Uterus (tissue), 4 donors: ENCODE results near the gene RUNX1. TPM values are rescaled to one million over a fixed set of nuclear protein-coding genes. Genes with fewer than 3 reads are reported as not detected.

ENCODE experiments used
- DNase-seq, 2 donors: peaks; one replicate each; pipeline ENCODE4 v3.0.0-alpha.2; 2019 to 2020
- H3K27ac ChIP-seq, 2 donors: fragments of 200-600 bp; sonication (generic); 1 replicate in 1 of 2; 2 replicates in 1 of 2; pipeline ENCODE4 v1.5.1; 2016 to 2018
- H3K27me3 ChIP-seq, 2 donors: fragments of 200-600 bp; sonication (generic); one replicate each; pipeline ENCODE4 v1.5.1; 2018 to 2019; ENCODE audit warnings: control low read depth in 1 of 2
- H3K36me3 ChIP-seq, 2 donors: fragments of 200-600 bp; sonication (generic); one replicate each; pipeline ENCODE4 v1.5.1; 2019; ENCODE audit warnings: control low read depth in 1 of 2
- H3K4me1 ChIP-seq, 2 donors: fragments of 200-600 bp; sonication (generic); one replicate each; pipeline ENCODE4 v1.5.1; 2018 to 2019; ENCODE audit warnings: control low read depth in 1 of 2
- H3K4me3 ChIP-seq, 2 donors: fragments of 200-600 bp; sonication (generic); 1 replicate in 1 of 2; 2 replicates in 1 of 2; pipeline ENCODE4 v1.5.1; 2018 to 2019; ENCODE audit warnings: mild to moderate bottlenecking in 1 of 2
- H3K9me3 ChIP-seq, 2 donors: fragments of 200-600 bp; sonication (generic); one replicate each; pipeline ENCODE4 v1.5.1; 2019; ENCODE audit warnings: control low read depth in 1 of 2
- POLR2A ChIP-seq, 2 donors: fragments of 450-650 bp; IDR thresholded peaks; one replicate each; pipeline ENCODE4 v1.6.1; 2016; ENCODE audit warnings: antibody characterized with exemption in 2 of 2, mild to moderate bottlenecking in 1 of 2, moderate library complexity in 1 of 2
- intact Hi-C: fragments of 100-400 bp; cut with DNase I; formaldehyde crosslinking; loops from one replicate; pipeline ENCODE4 v1.15.1; 2023; ENCODE audit warnings: low total_unique reads
- total RNA-seq, 4 donors: library from RNA; depleted of rRNA in 3 of 4; stranded (reverse); fragments of >200 nt in 3 of 4; gene quantifications; one replicate each; pipeline versions ENCODE4 v1.1.0 to v1.2.4, GENCODE V29; 2014 to 2023
- TF ChIP-seq, protein P1 (sequence below), 4 experiments: fragments of 200-600 bp in 2 of 4; fragments of 450-650 bp in 2 of 4; sonication (generic) in 2 of 4; IDR thresholded peaks; one replicate each; pipeline ENCODE4 v1.5.1; 2016 to 2019; ENCODE audit warnings: antibody characterized with exemption in 4 of 4, mild to moderate bottlenecking in 2 of 4, moderate library complexity in 1 of 4
- donor health status: DM: yes; HTN: yes; CAD: no.

RUNX1 gene
- total RNA-seq, 4 donors from 2014 or later = under 0.01 to 13.2 (median 8.7) TPM

DNA sequence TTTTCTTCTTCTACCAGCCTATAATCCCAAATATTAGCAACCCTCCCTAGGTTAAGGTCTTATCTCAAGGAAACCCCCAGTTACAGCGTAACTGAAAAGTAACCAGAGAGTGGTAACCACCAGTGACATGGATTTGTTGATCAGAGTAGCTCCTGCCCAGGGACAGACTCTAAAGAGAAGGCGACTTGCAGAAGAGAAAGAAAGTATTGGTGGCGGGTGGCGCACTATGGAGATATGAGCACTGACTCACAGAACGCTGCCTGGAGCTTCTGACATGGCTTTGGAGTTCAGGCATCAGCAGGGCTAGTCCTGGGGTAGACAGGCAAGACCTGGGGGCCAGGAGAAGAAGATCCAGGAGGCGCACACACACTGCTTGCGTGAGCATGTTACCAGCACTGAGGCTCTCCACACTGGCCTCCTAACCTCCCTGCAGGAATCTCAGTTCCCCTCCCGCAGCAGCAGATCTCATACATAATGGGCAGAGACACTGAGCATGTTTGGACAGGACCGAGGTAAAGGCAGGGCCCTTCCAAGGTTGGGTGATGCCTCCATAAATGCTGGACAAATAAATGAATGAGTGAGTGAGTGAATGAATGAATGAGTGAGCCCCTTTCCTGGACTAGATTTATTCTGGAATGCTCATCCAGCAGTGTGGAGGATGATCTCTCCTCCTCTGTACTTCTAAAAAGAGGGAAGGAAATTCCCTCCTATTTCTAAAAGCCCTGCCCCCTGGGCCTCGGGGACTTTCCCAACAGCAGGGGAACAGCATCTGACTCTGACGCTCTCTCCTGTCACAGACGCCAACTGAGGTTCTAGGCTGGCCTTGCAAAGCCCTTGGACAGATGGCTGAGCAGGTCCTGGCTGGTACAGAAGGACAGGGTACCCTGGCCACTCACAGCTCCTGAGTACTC is 204.8 kb downstream of the RUNX1 start:
- peak in 1 of 2 donors; percentile 30 for DNase-seq
- no peak for TF ChIP-seq POLR2A (IDR thresholded peaks at IDR 0.05)
- TF ChIP-seq, protein P1, sequence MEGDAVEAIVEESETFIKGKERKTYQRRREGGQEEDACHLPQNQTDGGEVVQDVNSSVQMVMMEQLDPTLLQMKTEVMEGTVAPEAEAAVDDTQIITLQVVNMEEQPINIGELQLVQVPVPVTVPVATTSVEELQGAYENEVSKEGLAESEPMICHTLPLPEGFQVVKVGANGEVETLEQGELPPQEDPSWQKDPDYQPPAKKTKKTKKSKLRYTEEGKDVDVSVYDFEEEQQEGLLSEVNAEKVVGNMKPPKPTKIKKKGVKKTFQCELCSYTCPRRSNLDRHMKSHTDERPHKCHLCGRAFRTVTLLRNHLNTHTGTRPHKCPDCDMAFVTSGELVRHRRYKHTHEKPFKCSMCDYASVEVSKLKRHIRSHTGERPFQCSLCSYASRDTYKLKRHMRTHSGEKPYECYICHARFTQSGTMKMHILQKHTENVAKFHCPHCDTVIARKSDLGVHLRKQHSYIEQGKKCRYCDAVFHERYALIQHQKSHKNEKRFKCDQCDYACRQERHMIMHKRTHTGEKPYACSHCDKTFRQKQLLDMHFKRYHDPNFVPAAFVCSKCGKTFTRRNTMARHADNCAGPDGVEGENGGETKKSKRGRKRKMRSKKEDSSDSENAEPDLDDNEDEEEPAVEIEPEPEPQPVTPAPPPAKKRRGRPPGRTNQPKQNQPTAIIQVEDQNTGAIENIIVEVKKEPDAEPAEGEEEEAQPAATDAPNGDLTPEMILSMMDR (IDR thresholded peaks at IDR 0.05) = no peak
- no peaks in the 10 kb centered on the region for H3K27me3 ChIP-seq
- H3K27ac ChIP-seq = no peak overlapping the region
- H3K4me1 ChIP-seq = no peaks in the 10 kb centered on the region
- H3K4me3 ChIP-seq = no peak overlapping the region
- H3K36me3 ChIP-seq = no peaks in the 10 kb centered on the region
- intact Hi-C loops = no loop called here
- H3K9me3 ChIP-seq = no peaks in the 10 kb centered on the region

DNA sequence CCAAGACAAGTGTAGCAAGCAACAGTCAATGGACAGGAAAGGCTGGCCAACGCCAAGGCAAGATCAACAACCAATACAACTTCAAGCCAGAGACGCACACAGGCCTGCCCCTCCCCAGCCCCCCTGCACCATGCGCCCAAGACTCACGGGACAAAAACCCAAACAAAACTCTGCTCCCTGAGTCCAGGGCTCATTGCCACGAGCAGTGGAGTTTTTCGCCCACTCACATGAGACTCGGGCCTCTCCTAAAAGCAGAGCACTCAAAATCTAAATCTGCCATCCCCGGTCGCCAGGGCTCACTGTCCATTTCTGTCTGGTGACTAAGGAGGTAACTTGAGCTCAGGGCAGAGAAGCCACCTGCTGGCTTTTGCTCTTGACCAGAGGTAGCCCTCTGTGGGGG is 205.5 kb downstream of the RUNX1 start:
- Histone ChIP-seq H3K4me1 (no peaks in the 10 kb centered on the region), H3K4me3 (no peak overlapping the region), H3K27ac (no peak overlapping the region), H3K9me3 (no peaks in the 10 kb centered on the region), H3K27me3 (no peaks in the 10 kb centered on the region), H3K36me3 (no peaks in the 10 kb centered on the region)
- intact Hi-C loops = no loop called here
- TF ChIP-seq, protein P1 (IDR thresholded peaks at IDR 0.05) = no peak
- TF ChIP-seq POLR2A (IDR thresholded peaks at IDR 0.05) = no peak
- no peak for DNase-seq

DNA sequence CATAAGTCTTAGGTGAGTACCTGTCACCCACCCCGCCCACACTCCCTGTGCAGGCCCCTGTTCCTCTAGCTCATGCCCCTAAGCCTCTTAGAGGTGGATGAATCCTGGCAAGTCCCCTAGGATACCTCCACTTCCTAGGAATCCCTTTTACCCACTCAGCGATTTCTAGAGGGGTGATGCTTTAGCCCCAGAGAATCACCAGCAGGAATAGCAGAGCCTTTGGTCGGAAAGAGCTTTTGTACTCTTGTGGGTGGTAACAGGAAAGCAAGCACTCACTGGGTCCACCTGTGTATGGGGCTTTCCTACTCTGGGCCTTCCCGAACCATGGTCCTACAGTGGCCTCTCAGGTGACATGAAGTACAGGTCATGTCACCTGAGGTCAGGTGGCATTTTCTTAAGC is 207.9 kb downstream of the RUNX1 start:
- H3K4me3 ChIP-seq = no peak overlapping the region
- intact Hi-C loops = no loop called here
- no peaks in the 10 kb centered on the region for H3K9me3 ChIP-seq
- DNase-seq = no peak
- TF ChIP-seq POLR2A (IDR thresholded peaks at IDR 0.05) = no peak
- TF ChIP-seq, protein P1 (IDR thresholded peaks at IDR 0.05) = no peak
- H3K27me3 ChIP-seq = no peaks in the 10 kb centered on the region
- no peaks in the 10 kb centered on the region for H3K36me3 ChIP-seq
- H3K27ac ChIP-seq = no peak overlapping the region
- no peaks in the 10 kb centered on the region for H3K4me1 ChIP-seq

DNA sequence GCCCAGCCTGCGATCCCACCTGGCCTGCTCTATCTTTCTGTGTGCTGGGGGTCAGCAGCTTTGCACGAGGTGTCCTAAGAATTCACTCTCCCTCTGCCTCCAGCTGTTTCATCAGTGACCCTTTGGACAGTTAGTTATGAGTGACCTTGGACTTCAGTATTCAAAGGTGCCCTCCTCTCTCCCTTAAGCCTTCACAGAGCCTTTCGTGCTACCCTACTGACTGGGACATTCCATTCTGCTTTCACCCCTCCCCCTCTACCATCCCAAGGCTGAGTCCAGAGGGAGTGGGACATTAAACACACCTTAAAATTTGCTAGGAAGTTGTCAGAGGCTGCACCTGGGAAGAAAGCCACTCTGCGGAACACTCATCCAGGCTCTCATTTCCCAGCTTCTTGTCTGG is 208.4 kb downstream of the RUNX1 start:
- intact Hi-C loops = no loop called here
- Histone ChIP-seq H3K4me1 (no peaks in the 10 kb centered on the region), H3K27me3 (no peaks in the 10 kb centered on the region), H3K4me3 (no peak overlapping the region), H3K27ac (no peak overlapping the region), H3K9me3 (no peaks in the 10 kb centered on the region), H3K36me3 (no peaks in the 10 kb centered on the region)
- TF ChIP-seq POLR2A (IDR thresholded peaks at IDR 0.05) = no peak
- TF ChIP-seq, protein P1 (IDR thresholded peaks at IDR 0.05) = no peak
- DNase-seq = no peak

DNA sequence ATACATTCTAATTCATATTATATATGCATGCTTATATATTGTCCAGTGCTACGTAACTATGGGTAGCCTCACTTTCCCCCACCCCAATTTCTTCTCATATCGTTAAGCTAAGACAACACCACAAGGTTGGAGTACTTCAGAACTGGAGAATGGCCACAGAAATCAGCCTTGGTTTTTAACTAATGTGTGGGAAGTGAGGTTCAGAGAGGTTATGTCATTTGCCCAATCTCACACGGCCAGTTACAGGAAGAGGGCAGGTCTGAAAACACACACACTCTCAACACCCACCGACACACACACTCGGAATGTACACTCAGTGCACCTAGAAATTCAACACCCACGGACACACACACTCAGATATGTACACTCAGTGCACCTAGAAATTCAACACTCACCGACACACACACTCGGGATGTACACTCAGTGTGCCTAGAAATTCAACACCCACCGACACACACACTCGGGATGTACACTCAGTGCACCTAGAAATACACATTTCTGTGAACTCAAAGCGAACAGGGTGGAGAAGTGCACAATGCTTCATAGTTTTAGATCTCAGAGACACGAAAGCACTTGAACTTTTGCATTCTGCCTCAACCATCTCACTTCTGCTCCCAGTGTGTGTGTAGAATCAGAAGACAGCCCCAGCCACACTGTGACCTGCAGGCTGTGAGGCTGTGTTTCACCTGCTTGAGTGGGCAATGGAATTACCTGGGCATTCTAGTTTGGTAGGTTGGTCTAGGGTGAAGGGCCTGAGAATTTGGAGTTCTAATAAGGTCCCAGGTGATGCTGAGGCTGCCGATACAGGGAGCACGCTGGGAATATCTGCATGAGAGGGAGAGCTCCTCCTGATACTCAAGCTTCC is 209.9 kb downstream of the RUNX1 start:
- Histone ChIP-seq H3K27me3 (no peaks in the 10 kb centered on the region), H3K9me3 (no peaks in the 10 kb centered on the region), H3K4me3 (no peak overlapping the region), H3K36me3 (no peaks in the 10 kb centered on the region), H3K4me1 (no peaks in the 10 kb centered on the region), H3K27ac (no peak overlapping the region)
- no peak for TF ChIP-seq POLR2A (IDR thresholded peaks at IDR 0.05)
- TF ChIP-seq, protein P1 (IDR thresholded peaks at IDR 0.05) = no peak
- intact Hi-C loops = no loop called here
- no peak for DNase-seq
